ENCODE data around the gene ATRN. TPM values are rescaled to one million over a fixed set of nuclear protein-coding genes. Genes with fewer than 3 reads are reported as not detected.
A peak's percentile ranks its signal among the peaks of the same experiment; 100 is the strongest.
"Not testable (repeated sequence)": the region's sequence is repeated elsewhere in the genome, so short reads cannot be mapped to it uniquely, and the experiment has no call there.

The ATRN gene
- total RNA-seq = 50.1 and 50.2 TPM in 2 replicates
- long read RNA-seq, partial matches to known transcripts = 3 of 27 reads
- long read RNA-seq, other reads (novel, unspliced or antisense) = 24 of 27 reads

GRCh38 chr20:3470627-3471396 is at the start of gene ATRN:
ATRN (plus strand) TSS chr20:3471018; CDS start chr20:3471108, 90 bp downstream.
- peaks cover 11% of the 10 kb centered on the region for H3K27me3 Mint-ChIP-seq (ENCODE audit: unreplicated experiment)
- no peaks in the 10 kb centered on the region for H3K36me3 Mint-ChIP-seq (ENCODE audit: unreplicated experiment)
- peaks cover 31% of the 10 kb centered on the region for H3K4me1 Mint-ChIP-seq (ENCODE audit: unreplicated experiment)
- no peaks in the 10 kb centered on the region for H3K9me3 Mint-ChIP-seq (ENCODE audit: unreplicated experiment)
- peak; percentile 98 for DNase-seq (ENCODE audit: extremely low spot score, unreplicated experiment)
- H3K27ac Mint-ChIP-seq (ENCODE audit: unreplicated experiment) = peak within 1 kb of the TSS; percentile 85
- TF ChIP-seq CTCF (IDR thresholded peaks at IDR 0.05) = no peak
- H3K4me3 Mint-ChIP-seq (ENCODE audit: unreplicated experiment) = peak within 1 kb of the TSS; percentile 89

GRCh38 chr20:3421985-3422384 is 48.8 kb upstream of the ATRN start:
- TF ChIP-seq CTCF (IDR thresholded peaks at IDR 0.05) = no peak
- H3K9me3 Mint-ChIP-seq (ENCODE audit: unreplicated experiment) = no peaks in the 10 kb centered on the region
- no peak for DNase-seq (ENCODE audit: extremely low spot score, unreplicated experiment)
- H3K36me3 Mint-ChIP-seq (ENCODE audit: unreplicated experiment) = no peaks in the 10 kb centered on the region
- H3K27ac Mint-ChIP-seq (ENCODE audit: unreplicated experiment) = no peak overlapping the region
- H3K4me1 Mint-ChIP-seq (ENCODE audit: unreplicated experiment) = no peaks in the 10 kb centered on the region
- peaks cover 17% of the 10 kb centered on the region for H3K27me3 Mint-ChIP-seq (ENCODE audit: unreplicated experiment)
- no peak overlapping the region for H3K4me3 Mint-ChIP-seq (ENCODE audit: unreplicated experiment)

- Mint-ChIP-seq H3K27ac (ENCODE audit: unreplicated experiment) (no peak overlapping the region), H3K9me3 (ENCODE audit: unreplicated experiment) (no peaks in the 10 kb centered on the region), H3K4me3 (ENCODE audit: unreplicated experiment) (no peak overlapping the region), H3K4me1 (ENCODE audit: unreplicated experiment) (no peaks in the 10 kb centered on the region), H3K36me3 (ENCODE audit: unreplicated experiment) (no peaks in the 10 kb centered on the region), H3K27me3 (ENCODE audit: unreplicated experiment) (peaks cover 17% of the 10 kb centered on the region)
- no peak for DNase-seq (ENCODE audit: extremely low spot score, unreplicated experiment)
- no peak for TF ChIP-seq CTCF (IDR thresholded peaks at IDR 0.05)
Measured at GRCh38 chr20:3423126-3423525, 47.7 kb upstream of the ATRN start.

GRCh38 chr20:3426766-3427165 is 44.1 kb upstream of the ATRN start:
- H3K27ac Mint-ChIP-seq (ENCODE audit: unreplicated experiment); H3K4me3 Mint-ChIP-seq (ENCODE audit: unreplicated experiment); DNase-seq (ENCODE audit: extremely low spot score, unreplicated experiment); H3K27me3 Mint-ChIP-seq (ENCODE audit: unreplicated experiment); H3K36me3 Mint-ChIP-seq (ENCODE audit: unreplicated experiment); H3K9me3 Mint-ChIP-seq (ENCODE audit: unreplicated experiment); H3K4me1 Mint-ChIP-seq (ENCODE audit: unreplicated experiment): not testable (repeated sequence)

GRCh38 chr20:3430376-3431069 is 40.3 kb upstream of the ATRN start:
- no peak for DNase-seq (ENCODE audit: extremely low spot score, unreplicated experiment)
- no peaks in the 10 kb centered on the region for H3K4me1 Mint-ChIP-seq (ENCODE audit: unreplicated experiment)
- H3K27me3 Mint-ChIP-seq (ENCODE audit: unreplicated experiment) = peaks cover 12% of the 10 kb centered on the region
- no peaks in the 10 kb centered on the region for H3K9me3 Mint-ChIP-seq (ENCODE audit: unreplicated experiment)
- H3K36me3 Mint-ChIP-seq (ENCODE audit: unreplicated experiment) = no peaks in the 10 kb centered on the region
- no peak overlapping the region for H3K4me3 Mint-ChIP-seq (ENCODE audit: unreplicated experiment)
- no peak for TF ChIP-seq CTCF (IDR thresholded peaks at IDR 0.05)
- H3K27ac Mint-ChIP-seq (ENCODE audit: unreplicated experiment) = no peak overlapping the region

All from osteocyte (in vitro differentiated cells).